Vagina (tissue), 2 donors: ENCODE data around the gene MKKS.

Source experiments
- CTCF ChIP-seq, 3 experiments: fragments of 450-650 bp in 2 of 3; fragments of 200-600 bp in 1 of 3; sonication (generic) in 1 of 3; IDR thresholded peaks; one replicate each; pipeline ENCODE4 v1.5.1; 2017 to 2019; ENCODE audit warnings: antibody characterized with exemption in 3 of 3, mild to moderate bottlenecking in 2 of 3, moderate library complexity in 2 of 3
- POLR2A ChIP-seq, 2 donors: fragments of 450-650 bp; IDR thresholded peaks; one replicate each; pipeline ENCODE4 v1.6.1; 2017; ENCODE audit warnings: antibody characterized with exemption in 2 of 2, mild to moderate bottlenecking in 2 of 2, moderate library complexity in 2 of 2
- POLR2AphosphoS5 ChIP-seq, 2 donors: sonication (generic); formaldehyde crosslinking; IDR thresholded peaks; one replicate each; pipeline ENCODE4 v1.9.0; 2017; ENCODE audit warnings: antibody characterized with exemption in 2 of 2, mild to moderate bottlenecking in 2 of 2, low read depth in 1 of 2; ENCODE audit not compliant: insufficient read depth in 1 of 2

GRCh38 chr20:10366898-10367692 lies 66.9 kb downstream of the MKKS start:
- TF ChIP-seq POLR2A (IDR thresholded peaks at IDR 0.05) (no peak), CTCF (IDR thresholded peaks at IDR 0.05) (no peak), POLR2AphosphoS5 (IDR thresholded peaks at IDR 0.05; ENCODE audit: insufficient read depth in 1 of 2, low read depth in 1 of 2) (no peak)
